NT2/D1 (cell line): ENCODE measurements around the gene FOXP4.

Experiments used
- DNase-seq: peaks from one replicate; pipeline ENCODE4 v3.0.0-alpha.2; 2011; ENCODE audit warnings: low read depth, low spot score
- H3K27me3 ChIP-seq: 2 replicates; pipeline ENCODE4 v1.6.0; 2011; ENCODE audit warnings: mild to moderate bottlenecking; ENCODE audit not compliant: insufficient read length, insufficient read depth
- H3K36me3 ChIP-seq: 2 replicates; pipeline ENCODE4 v1.6.1; 2011; ENCODE audit warnings: mild to moderate bottlenecking, low read length, mixed read lengths; ENCODE audit not compliant: insufficient read depth, insufficient read length
- H3K4me1 ChIP-seq: 2 replicates; pipeline ENCODE4 v1.5.1; 2011; ENCODE audit not compliant: insufficient read depth, insufficient read length
- H3K4me3 ChIP-seq: 2 replicates; pipeline ENCODE4 v1.5.1; 2011; ENCODE audit warnings: low read depth; ENCODE audit not compliant: insufficient read length
- H3K9ac ChIP-seq: 2 replicates; pipeline ENCODE4 v1.6.0; 2011; ENCODE audit warnings: low read depth; ENCODE audit not compliant: insufficient read length
- H3K9me3 ChIP-seq: 2 replicates; pipeline ENCODE4 v1.5.1; 2011; ENCODE audit warnings: mild to moderate bottlenecking, low read length; ENCODE audit not compliant: insufficient read depth
- SUZ12 ChIP-seq: IDR thresholded peaks from 2 replicates; pipeline ENCODE4 v1.6.1; 2011; ENCODE audit not compliant: insufficient read length, insufficient read depth; ENCODE audit errors: extremely low read depth
- YY1 ChIP-seq: IDR thresholded peaks from 2 replicates; pipeline ENCODE4 v1.6.1; 2011; ENCODE audit not compliant: insufficient read length, insufficient read depth
- ZNF274 ChIP-seq: IDR thresholded peaks from 2 replicates; pipeline ENCODE4 v1.6.1; 2011; ENCODE audit warnings: mild to moderate bottlenecking, low read depth, low read length

The FOXP4 gene

GRCh38 chr6:41626917-41627316, 80.7 kb downstream of the FOXP4 start:
- Histone ChIP-seq H3K4me3 (no peak overlapping the region), H3K36me3 (no peaks in the 10 kb centered on the region), H3K9ac (no peak overlapping the region), H3K9me3 (no peaks in the 10 kb centered on the region), H3K27me3 (no peaks in the 10 kb centered on the region), H3K4me1 (peaks cover 5% of the 10 kb centered on the region)
- no peak for DNase-seq
- no peak for TF ChIP-seq SUZ12
- no peak for TF ChIP-seq ZNF274
- TF ChIP-seq YY1, result no peak

DNA sequence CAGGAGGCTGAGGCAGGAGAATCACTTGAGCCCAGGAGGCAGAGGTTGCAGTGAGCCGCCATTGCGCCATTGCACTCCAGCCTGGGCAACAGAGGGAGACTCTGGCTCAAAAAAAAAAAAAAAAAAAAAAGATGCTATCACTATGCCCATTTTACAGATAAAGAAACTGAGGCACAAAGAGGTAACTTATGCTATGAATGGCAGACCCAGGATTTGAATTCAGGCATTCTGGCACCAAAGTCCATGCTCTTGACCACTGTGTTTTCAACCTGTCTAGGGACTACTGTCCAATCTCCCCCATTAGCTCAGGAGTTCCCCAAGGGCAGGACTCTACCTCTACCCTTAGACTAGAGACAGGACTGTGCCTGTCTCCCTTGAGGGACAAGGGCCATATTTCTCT, 82.9 kb downstream of the FOXP4 start:
- Histone ChIP-seq H3K27me3 (no peaks in the 10 kb centered on the region), H3K9ac (no peak overlapping the region), H3K4me3 (no peak overlapping the region), H3K4me1 (peaks cover 5% of the 10 kb centered on the region), H3K36me3 (no peaks in the 10 kb centered on the region), H3K9me3 (no peaks in the 10 kb centered on the region)
- TF ChIP-seq YY1, result no peak
- TF ChIP-seq SUZ12, result no peak
- TF ChIP-seq ZNF274, result no peak
- no peak for DNase-seq

DNA sequence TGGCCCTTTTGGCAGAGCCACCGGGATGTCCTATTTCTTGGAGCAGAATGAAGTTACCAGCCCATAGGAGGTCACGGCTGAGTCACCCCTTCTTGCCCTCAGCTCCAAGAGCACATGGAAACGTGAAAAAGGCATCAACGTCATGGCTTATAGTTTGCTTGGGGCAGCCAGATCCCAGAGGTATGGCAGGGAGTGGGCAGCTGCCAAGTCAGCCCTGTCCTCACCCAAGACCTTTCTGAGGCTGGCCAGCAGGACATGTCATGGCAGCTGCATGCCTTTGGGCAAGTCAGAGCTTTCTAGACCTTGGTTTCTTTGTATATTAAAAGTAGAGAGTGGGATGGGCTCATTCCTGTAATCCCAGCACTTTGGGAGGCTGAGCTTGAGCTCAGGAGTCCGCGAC, 83.9 kb downstream of the FOXP4 start:
- Histone ChIP-seq H3K9ac (no peak overlapping the region), H3K36me3 (no peaks in the 10 kb centered on the region), H3K9me3 (no peaks in the 10 kb centered on the region), H3K4me3 (no peak overlapping the region), H3K4me1 (peaks cover 8% of the 10 kb centered on the region), H3K27me3 (no peaks in the 10 kb centered on the region)
- TF ChIP-seq ZNF274, result no peak
- TF ChIP-seq SUZ12, result no peak
- TF ChIP-seq YY1, result no peak
- DNase-seq, result no peak

GRCh38 chr6:41630946-41631345, 84.8 kb downstream of the FOXP4 start:
- Histone ChIP-seq H3K4me3 (no peak overlapping the region), H3K4me1 (peaks cover 3% of the 10 kb centered on the region), H3K27me3 (peaks cover 5% of the 10 kb centered on the region), H3K9me3 (no peaks in the 10 kb centered on the region), H3K9ac (no peak overlapping the region), H3K36me3 (no peaks in the 10 kb centered on the region)
- TF ChIP-seq YY1 (no peak), ZNF274 (no peak), SUZ12 (no peak)
- no peak for DNase-seq

- Histone ChIP-seq H3K9ac (no peak overlapping the region), H3K4me3 (no peak overlapping the region), H3K4me1 (peaks cover 3% of the 10 kb centered on the region), H3K9me3 (no peaks in the 10 kb centered on the region), H3K27me3 (peaks cover 25% of the 10 kb centered on the region), H3K36me3 (no peaks in the 10 kb centered on the region)
- no peak for TF ChIP-seq YY1
- TF ChIP-seq SUZ12, result no peak
- TF ChIP-seq ZNF274, result no peak
- no peak for DNase-seq
These were observed 87.0 kb downstream of the FOXP4 start for GRCh38 chr6:41633056-41633634.

- no peak for DNase-seq
- Histone ChIP-seq H3K9me3 (no peaks in the 10 kb centered on the region), H3K4me1 (peaks cover 3% of the 10 kb centered on the region), H3K4me3 (no peak overlapping the region), H3K9ac (peak overlapping the region; percentile 21), H3K36me3 (no peaks in the 10 kb centered on the region), H3K27me3 (peaks cover 25% of the 10 kb centered on the region)
- TF ChIP-seq YY1 (no peak), SUZ12 (no peak), ZNF274 (no peak)
These were observed 88.5 kb downstream of the FOXP4 start for GRCh38 chr6:41634657-41635056.

GRCh38 chr6:41635365-41635764, 89.2 kb downstream of the FOXP4 start:
- Histone ChIP-seq H3K36me3 (no peaks in the 10 kb centered on the region), H3K9me3 (no peaks in the 10 kb centered on the region), H3K4me3 (no peak overlapping the region), H3K4me1 (peaks cover 6% of the 10 kb centered on the region), H3K9ac (no peak overlapping the region), H3K27me3 (peaks cover 25% of the 10 kb centered on the region)
- DNase-seq, result no peak
- TF ChIP-seq YY1 (no peak), SUZ12 (no peak), ZNF274 (no peak)

GRCh38 chr6:41636833-41637193, 90.6 kb downstream of the FOXP4 start:
- Histone ChIP-seq H3K9me3 (no peaks in the 10 kb centered on the region), H3K36me3 (peaks cover 8% of the 10 kb centered on the region), H3K4me3 (peak overlapping the region; percentile 80), H3K9ac (peak overlapping the region; percentile 71), H3K4me1 (peaks cover 6% of the 10 kb centered on the region), H3K27me3 (peaks cover 25% of the 10 kb centered on the region)
- TF ChIP-seq YY1 (no peak), ZNF274 (no peak), SUZ12 (no peak)
- DNase-seq, result no peak
